NCI-H1417 (cell line): Measurements from ENCODE around the gene OR52R1.
A peak's percentile ranks its signal among the peaks of the same experiment; 100 is the strongest.
"Not testable (repeated sequence)": the region's sequence is repeated elsewhere in the genome, so short reads cannot be mapped to it uniquely, and the experiment has no call there.

Experiments used
- DNase-seq, 3 experiments: peaks; one replicate each; lab custom pipeline; 2025; lab: John Stamatoyannopoulos, UW

Gene OR52R1

DNA sequence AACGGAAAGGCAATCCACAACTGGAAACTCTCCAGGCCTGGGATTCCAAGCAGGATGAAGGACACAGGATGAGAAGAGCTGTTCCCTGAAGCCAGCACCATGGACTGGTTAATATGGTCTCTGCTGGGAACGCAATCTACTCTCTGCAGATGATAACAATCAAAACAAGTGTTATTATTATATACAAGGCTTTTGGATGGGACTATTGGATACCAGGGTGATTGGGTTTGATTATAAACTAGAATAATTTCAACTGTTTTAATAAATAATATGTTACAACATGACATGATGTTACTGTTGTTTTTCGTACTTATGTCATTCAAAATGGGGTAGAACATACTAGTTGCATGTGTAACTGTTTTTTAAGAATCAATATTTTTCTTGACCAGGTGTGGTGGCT is at the start of gene OR52R1:
TSS of gene OR52R1 (minus strand) at position 101 of the 400 bp plus-strand sequence. CDS start at position 101, 0 bp downstream.
- DNase-seq = no peak

DNA sequence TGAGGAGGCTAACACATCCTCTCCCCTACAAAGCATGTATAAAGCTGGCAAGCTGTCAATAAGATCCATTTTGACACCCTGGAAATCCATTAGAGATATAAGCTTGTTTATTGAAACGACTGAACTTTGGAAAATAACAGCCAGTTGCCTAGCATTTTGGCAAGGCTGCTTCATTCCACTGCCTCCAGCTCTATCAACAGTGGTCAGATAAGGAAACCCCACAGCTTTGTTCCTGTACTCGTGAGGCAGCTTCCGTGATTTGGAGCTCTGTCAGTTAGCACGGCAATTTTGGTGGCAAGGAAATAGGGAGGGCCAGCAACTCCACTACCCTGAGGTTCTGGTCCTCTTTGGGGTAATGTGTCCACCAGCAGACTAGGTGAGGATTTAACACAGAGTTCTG is 46.9 kb upstream of the OR52R1 start:
- no peak for DNase-seq

DNA sequence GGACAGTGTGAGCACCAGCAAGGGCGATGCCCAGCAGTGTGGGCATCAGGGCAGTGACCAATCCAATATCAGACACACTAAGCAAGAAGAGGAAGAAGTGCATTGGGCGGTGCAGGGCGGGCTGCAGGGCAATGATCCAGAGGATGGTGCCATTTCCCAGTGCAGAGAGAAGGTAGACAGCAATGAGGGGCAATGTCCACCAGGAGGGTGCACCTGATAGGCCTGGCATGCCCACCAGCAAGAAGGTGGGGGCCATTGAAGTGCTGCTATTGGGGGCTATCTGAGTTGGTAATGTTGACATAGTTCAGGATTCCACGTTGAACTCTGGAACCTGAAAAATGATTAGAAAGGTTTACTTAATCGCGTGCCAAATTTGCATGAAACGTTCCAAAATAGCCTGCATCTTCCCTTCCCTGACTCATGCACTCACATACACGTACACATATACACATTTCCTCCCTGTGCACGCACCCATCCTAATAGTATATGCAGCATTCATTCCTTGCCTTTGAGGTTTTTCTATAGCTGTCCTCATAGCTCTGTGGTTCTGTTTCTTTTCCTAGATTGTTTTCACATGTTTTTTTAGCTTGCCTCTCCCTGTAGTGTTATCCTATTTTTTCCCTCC is 44.8 kb upstream of the OR52R1 start, which contains the start of gene OR51S1:
TSS of gene OR51S1 (minus strand) at position 301 of the 625 bp plus-strand sequence. CDS start at position 301, 0 bp downstream.
- no peak for DNase-seq

- no peak for DNase-seq
Observed at GRCh38 chr11:4839851-4840549, 35.8 kb upstream of the OR52R1 start.

DNA sequence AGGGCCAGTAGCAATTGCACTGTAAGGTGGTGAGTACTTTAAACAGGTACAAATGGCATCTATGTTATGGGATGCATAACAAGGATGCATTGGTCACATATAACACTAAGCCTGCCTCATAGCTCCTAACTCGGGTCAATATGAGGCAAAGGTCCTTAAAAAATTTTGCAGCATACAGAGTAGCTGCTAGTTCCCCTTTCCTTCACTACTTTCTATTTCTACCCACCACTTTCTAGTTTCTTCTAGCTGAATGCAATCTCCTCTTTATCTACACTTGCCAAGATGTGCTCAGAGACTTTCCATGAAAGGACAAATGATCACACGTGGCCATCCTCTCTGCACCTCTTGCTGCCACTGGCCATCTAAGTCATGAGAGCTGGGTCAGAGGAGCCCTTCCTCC is 26.7 kb upstream of the OR52R1 start:
- DNase-seq = no peak

- peak in 2 of 3 experiments; percentile 19 to 50 for DNase-seq
Observed at GRCh38 chr11:4830346-4830745, 26.2 kb upstream of the OR52R1 start.

GRCh38 chr11:4826425-4826824 is 22.2 kb upstream of the OR52R1 start:
- peak; percentile 38 to 64 (median 44) for DNase-seq

DNA sequence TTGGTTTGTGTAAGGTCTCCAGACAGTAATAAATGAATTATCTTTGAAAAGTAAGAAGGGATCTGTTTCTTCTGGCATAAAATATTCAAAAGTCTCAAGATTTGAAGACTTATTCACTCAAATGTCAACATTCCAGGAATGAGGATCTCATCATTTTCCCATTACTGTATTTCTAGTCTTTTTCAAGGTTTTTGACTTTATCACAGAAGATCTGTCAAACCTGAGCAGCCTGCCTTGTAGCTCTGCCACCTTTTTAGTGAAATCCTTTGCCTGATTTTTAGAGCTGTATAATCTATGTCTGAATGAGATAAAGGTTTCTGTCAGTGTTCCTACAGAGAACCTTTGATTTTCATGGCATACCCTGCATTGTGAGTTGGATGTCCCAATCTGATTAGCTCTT is 21.0 kb upstream of the OR52R1 start:
- DNase-seq = no peak

DNA sequence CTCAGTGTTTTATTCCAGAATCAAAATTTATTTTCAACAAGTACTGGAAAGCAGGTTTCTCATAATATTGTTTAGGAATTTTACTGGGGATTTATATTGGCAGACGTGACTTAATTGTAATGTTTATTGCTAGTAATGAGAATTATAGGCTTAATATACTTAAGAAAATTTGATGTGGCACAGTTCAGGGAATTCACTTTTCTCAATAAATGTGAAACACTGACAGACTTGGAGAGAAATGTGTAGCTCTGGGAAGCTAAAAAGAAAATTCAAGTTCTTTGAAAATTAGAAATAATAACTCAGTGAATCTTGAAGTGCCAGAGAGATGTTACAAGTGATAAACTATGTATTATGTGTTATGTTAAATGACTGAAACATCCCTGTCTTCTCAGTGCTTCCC is 16.8 kb upstream of the OR52R1 start, which contains the start of gene OR51F2:
TSS of gene OR51F2 (plus strand) at position 301 of the 400 bp plus-strand sequence. CDS start 101 bp downstream, outside the sequence.
- DNase-seq = no peak

DNA sequence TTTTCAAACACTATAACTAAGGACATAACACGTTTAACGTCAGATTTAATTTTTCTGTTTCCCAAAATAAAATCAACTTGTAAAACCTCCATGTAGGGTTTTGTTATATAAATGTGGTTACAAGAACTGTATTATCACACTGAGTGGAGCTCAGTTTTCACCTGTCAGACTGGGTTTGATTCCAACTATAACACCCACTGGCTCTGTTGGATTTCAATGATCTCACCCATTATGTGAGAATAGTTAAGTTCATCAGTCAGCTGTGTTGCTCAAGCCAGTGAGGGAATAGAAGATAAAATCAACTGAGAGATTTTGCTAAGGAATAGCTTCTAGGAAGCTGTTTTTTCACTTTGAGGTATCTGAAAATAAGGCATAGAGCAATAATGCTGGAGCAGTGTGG is 5.1 kb upstream of the OR52R1 start:
- no peak for DNase-seq

GRCh38 chr11:4808476-4808875 is 4.3 kb upstream of the OR52R1 start:
- no peak for DNase-seq

GRCh38 chr11:4801316-4801715 is 2.9 kb downstream of the OR52R1 start:
- not testable (repeated sequence) for DNase-seq

GRCh38 chr11:4798427-4799183 is 5.6 kb downstream of the OR52R1 start:
- no peak for DNase-seq

- DNase-seq = no peak
Observed at GRCh38 chr11:4797206-4797605, 7.0 kb downstream of the OR52R1 start.

- DNase-seq = no peak
Observed at GRCh38 chr11:4782454-4782853, 21.7 kb downstream of the OR52R1 start.

DNA sequence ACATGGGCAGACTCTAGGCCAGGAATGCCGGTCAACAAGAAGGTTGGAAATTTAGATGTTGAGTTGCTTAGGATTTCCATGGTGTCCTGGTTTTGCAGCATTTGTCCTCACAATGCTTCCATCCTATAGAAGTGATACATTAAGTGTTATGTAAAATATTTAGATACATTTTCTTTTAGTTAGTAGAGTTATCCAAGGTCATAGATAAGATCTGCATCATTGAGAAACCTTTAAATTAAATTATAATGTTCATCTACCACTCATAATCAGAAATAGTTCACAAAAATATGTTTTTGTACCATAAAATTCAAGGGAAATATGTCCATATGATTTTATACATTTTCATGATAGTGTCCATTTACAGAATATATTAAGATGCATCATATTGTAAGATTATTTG is 34.3 kb downstream of the OR52R1 start, which contains the start of gene OR51F1:
TSS of gene OR51F1 (minus strand) at position 101 of the 400 bp plus-strand sequence. CDS start at position 101, 0 bp downstream.
- no peak for DNase-seq

DNA sequence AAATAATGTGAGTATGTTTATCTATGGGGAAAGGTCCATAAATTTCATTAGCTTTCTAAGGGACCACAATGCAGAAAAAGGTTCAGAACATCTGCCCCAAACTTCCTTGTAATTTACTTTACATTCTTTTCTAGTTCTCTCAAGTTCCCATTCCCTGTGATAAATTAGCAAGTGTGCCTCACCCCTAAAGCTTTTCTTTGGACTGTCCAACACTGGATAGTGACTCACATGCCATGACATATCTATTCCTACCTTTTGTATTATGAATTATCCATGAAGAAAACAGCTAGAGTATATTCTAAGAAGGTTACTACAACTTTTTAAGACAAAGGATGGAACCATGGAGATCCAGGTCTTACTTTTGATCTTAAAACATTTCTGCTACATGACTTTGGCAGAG is 36.1 kb downstream of the OR52R1 start:
- DNase-seq = no peak

DNA sequence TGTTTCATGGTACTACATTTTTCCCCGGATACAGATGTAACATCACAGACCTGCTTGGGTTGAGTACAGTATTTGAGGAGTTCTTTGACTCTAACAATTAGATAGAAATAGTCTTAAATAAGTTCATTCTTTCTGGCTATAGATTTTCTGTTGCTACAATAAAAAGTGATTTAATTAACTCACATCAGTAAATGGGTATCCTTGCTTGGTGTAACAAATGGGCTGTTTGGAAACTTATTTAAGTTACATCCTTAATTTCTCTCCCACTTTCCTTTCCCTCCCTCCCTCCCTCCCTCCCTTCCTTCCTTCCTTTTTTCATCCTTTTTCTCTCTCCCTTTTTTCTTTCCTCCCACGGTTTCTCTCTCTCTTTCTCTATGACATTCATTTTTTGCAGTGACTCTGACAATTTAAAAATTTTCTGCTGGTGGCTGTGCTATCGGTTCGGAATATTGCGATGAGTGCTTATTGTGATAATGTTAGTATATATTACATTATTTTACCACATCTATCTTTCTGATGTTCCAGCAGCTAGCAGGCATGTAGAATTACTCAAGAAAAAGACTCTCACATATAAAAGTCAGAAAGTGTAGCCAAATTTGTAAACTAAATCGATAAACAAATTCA is 37.6 kb downstream of the OR52R1 start:
- DNase-seq = no peak

- no peak for DNase-seq
Observed at GRCh38 chr11:4763096-4763495, 41.1 kb downstream of the OR52R1 start.
